ENCODE results near the gene TRIM47.

Gene TRIM47, protein sequence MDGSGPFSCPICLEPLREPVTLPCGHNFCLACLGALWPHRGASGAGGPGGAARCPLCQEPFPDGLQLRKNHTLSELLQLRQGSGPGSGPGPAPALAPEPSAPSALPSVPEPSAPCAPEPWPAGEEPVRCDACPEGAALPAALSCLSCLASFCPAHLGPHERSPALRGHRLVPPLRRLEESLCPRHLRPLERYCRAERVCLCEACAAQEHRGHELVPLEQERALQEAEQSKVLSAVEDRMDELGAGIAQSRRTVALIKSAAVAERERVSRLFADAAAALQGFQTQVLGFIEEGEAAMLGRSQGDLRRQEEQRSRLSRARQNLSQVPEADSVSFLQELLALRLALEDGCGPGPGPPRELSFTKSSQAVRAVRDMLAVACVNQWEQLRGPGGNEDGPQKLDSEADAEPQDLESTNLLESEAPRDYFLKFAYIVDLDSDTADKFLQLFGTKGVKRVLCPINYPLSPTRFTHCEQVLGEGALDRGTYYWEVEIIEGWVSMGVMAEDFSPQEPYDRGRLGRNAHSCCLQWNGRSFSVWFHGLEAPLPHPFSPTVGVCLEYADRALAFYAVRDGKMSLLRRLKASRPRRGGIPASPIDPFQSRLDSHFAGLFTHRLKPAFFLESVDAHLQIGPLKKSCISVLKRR

DNA sequence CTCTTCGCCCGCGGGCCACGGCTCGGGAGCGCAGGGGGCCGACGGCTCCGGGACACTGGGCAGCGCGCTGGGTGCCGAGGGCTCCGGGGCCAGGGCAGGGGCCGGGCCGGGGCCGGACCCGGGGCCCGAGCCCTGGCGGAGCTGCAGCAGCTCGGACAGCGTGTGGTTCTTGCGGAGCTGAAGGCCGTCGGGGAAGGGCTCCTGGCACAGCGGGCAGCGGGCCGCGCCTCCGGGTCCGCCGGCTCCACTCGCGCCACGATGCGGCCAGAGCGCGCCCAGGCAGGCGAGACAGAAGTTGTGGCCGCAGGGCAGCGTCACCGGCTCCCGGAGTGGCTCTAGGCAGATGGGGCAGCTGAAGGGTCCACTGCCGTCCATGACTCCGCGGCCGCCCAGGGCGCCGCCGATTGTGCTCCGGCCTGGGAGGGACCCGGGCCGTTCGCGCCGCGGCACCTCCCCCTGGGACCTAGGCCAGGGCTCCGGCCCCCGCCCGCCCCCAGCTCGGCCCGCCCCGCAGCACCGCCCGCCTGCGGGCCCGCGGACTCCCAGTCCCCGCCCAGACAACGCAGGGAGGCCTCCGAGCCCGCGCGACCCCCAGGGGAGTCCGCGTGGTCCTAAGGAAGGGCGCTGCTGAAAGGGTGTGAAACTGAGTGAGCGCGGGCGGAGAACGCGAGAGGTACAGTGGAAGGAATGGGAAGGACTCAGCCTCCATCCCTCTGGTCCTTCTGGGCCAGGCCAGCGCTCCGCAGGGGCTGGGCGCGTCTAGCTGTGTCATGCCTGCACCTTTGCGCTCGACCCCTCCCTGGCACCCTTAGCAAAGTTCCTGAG, at the start of gene TRIM47:
Gene TRIM47, minus strand, starts transcription at position 408 of the 825 bp plus-strand sequence. Its CDS starts 33 bp downstream, at position 375.
- in situ Hi-C loops (cut with MboI; ENCODE audit: low sequenced_read_pairs) = loop anchor here (25.0 kb wide), 1 partner anchor 91 kb away; the partner anchor contains the start of gene UNK

DNA sequence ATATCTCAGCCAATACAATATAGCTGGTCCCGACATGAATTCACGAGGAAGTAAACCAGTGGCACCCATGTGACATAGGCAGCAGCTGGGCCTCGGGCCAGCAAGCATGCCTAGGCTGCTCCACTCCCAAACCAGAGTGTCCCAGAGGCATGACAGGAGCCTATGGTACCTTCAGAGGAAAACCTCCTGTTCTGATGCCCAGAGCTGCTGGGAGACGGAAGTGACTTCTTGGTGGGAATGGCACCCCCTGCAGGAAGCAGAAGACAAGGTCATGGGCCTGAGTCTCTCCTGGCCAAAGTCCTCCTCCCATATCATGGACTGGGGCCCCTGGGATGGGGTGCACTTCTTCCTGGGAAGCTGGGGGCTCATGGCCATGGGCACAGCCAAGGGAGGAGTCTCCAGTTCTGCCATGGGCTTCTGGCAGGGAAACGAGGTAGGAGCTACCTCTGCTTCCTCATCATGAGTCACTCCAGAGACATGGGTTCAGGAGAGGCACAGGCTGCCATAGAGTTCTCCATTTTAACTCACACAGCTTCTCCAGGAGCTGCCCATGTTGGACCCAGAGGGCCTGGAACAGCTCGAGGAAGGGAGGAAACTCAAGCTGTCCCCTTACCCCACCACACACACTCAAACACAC, 49.0 kb upstream of the TRIM47 start:
- in situ Hi-C loops (cut with MboI; ENCODE audit: low sequenced_read_pairs) = no loop called here

DNA sequence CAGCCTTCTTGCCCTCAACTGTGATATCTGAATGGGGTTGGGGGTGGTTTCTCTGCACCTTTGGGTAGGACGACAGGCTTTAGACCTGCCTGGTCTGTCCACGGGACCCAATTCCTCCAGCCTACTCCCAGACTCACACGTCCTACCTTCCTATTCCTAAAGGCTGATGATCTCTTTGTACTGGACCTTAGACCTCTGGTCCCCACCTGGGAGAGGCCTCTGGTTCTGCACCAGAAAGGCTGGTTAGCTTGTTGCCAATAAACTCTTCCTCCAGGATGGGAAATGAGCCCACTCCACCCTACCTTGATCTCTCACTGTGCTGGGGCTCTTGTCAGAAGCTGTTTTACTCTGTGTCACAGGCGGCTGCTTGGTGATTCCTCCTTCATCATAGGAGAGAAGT, 48.1 kb upstream of the TRIM47 start:
- in situ Hi-C loops (cut with MboI; ENCODE audit: low sequenced_read_pairs) = no loop called here

DNA sequence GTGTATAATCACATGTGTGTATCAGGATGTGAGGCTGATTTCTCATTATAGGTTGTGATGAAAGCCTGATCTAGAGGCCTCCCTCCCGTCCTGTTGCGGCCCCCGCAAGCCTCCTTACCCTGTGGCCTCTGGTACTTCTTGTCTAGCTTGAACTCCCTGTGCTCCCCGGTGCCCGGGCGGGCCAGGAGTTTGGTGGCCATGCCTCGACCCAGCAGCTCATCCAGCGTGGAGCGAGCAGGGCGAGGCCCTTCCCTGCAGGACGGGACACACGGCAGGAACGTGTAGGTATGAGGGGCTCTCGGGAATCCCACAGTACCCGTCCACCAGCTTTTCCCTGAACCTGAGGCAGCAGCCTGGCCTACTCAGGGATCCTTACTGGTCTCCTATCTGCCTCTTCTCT, 47.5 kb upstream of the TRIM47 start:
- in situ Hi-C loops (cut with MboI; ENCODE audit: low sequenced_read_pairs) = no loop called here

DNA sequence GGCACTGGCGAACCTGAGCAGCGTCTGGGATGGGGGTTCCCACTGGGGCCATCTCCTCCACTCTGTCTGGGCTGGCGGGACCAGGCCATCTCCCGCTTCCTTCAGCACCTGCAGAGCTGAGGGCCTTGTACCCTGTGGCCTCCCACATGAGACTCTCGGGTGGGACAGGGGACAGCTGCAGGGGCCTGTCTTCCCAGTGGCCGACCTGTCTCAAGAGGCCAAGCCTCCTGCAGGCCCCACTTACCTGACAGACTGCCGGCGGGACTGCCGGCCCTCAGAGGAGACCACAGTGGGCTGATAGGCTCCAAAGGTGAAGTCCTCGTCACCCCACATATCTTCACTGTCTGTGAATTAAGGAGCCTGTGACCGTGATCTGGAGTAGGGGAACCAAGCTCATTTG, 46.7 kb upstream of the TRIM47 start:
- in situ Hi-C loops (cut with MboI; ENCODE audit: low sequenced_read_pairs) = no loop called here

DNA sequence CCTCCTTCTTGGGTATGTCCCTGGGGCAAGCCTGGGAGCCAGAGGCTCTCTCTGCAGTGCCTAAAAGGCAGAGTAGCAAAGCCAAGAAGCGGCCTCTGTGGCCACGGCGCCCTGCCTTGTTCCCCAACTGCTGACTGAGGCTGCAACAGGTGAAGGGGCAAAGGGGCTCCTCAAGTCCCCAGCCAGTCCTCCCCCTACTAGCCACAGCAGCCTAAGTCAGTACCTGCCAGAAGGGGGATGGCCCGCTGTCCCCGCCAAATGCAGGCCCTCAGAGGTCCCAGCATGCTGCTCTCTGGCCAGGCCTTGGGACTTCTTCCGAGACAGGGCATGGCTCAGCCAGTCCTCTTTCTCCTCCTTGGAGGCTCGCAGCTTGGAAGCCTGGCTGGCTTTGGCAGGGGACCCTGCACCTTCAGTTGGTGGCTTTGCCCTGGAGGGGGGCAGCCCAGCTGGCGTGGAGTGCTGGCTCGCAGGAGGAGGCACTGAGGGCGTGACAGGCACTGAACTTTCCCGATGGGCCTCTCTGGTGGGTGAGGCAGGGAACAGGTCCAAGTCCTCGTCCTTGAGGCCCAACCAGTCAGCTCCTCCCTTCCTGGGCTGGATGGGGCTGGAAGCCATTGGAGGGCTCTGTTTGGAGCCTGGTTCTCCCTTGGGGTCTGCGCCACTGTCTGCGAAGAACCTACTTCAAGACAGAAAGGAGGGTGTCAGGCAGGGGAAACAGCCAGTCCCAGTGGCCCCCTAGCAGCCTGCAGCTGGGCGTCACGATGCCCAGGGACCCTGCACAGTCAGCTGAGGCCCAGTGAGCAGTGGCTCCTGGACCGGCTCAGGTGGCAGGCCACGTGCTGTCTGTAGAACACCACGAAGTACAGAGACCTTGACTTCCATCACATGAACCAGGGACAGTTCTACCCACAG, 44.8 kb upstream of the TRIM47 start:
- in situ Hi-C loops (cut with MboI; ENCODE audit: low sequenced_read_pairs) = loop anchor here (25.0 kb wide), 1 partner anchor 364 kb away; no protein-coding TSS in a partner anchor

DNA sequence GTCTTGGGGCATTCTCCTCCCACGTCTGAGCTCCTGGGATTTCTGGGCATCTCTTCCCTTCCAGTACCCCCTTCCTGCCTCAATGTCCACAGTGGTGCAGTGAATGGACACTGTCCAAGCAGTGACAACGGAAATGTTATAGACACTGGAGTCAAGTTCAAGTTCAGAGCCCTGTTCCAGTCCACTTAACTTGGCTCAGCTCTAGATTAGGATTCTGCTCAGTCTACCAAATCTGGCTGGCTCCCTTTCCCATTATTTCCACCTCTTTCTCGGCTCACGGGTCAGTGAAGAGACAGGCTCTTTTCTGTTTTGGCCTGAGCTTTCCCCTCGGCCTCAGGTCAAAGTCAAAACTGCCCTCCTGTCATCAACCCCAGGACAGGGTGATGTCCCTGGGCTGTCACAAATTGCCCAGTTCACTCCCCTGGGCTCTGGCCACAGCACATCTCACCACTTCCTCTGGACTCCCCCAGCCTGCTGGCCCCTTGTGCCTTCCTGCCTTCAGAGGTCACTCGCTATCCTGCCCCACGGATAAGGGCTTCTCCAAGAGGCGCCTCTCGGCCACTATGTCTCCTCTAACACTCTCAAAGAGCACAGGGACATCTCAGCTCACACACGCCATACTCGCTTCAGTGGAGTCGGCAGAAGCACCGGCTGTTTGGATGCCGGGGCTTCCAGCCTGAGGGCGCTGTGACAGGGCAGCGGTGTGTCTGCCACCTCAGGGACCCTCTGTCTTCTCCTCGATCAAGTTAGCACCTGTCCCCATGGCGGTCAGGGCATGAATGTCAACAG, 44.0 kb upstream of the TRIM47 start:
- in situ Hi-C loops (cut with MboI; ENCODE audit: low sequenced_read_pairs) = loop anchor here (25.0 kb wide), 1 partner anchor 365 kb away; no protein-coding TSS in a partner anchor

DNA sequence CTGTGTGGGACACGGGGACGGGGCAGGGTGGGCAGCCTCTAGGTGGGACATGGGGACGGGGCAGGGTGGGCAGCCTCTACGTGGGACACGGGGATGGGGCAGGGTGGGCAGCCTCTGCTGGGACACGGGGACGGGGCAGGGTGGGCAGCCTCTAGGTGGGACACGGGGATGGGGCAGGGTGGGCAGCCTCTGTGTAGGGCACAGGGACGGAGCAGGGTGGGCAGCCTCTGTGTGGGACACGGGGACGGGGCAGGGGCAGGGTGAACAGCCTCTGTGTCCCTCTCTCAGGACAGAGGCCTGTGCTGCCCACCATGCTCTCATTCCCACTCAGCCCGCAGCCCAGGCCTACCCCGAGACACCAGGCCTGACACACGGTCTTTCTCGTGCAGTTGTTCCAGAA, 43.2 kb upstream of the TRIM47 start:
- in situ Hi-C loops (cut with MboI; ENCODE audit: low sequenced_read_pairs) = loop anchor here (25.0 kb wide), 1 partner anchor 366 kb away; no protein-coding TSS in a partner anchor

DNA sequence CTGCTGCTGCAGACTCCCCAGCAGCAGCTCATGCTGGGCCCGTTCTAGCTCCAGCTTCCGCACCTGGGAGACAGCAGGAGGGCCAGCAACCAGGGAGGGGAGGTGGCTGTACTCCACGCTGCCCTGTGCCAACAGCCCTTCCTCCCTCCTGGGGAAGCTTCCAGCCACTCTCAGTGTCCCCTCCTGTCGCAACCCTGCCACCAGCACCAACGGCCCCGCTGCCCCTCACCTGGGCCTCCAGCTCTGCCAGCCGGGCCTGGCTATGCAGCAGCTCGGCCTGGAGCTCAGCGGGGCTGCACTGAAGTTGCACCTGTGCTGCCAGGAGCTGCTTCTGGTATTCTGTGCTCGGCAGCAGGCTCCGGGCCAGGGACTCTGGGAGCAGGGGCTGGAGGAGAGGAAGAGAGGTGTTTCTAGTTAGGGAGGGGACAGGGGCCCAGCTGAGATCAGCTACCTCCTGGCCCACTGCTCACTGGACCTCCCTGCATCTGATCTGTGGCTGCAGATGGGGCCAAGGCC, 41.7 kb upstream of the TRIM47 start:
- in situ Hi-C loops (cut with MboI; ENCODE audit: low sequenced_read_pairs) = loop anchor here (25.0 kb wide), 1 partner anchor 367 kb away; no protein-coding TSS in a partner anchor

DNA sequence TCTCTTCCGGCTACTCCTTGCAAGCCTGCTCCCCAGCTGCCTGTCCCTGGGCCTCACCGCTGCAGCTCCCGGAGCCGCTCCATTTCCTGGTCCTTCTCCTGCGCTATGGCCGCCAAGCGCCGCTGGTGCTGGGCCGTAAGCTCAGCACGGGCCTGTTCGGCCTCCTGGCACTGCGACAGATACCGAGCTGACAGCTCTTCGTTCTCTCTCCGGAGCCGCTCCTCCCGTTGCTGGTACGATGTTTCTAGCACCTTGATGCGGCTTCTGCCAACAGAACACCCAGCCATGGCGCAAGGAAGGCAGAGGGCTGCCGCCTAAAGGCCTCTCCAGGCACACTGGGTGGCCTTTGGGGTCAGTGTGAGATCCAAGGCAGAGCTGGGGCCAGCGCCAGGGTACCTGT, 41.2 kb upstream of the TRIM47 start:
- in situ Hi-C loops (cut with MboI; ENCODE audit: low sequenced_read_pairs) = loop anchor here (5.0 to 25.0 kb wide), 2 partner anchors 88 to 368 kb away; no protein-coding TSS in a partner anchor

DNA sequence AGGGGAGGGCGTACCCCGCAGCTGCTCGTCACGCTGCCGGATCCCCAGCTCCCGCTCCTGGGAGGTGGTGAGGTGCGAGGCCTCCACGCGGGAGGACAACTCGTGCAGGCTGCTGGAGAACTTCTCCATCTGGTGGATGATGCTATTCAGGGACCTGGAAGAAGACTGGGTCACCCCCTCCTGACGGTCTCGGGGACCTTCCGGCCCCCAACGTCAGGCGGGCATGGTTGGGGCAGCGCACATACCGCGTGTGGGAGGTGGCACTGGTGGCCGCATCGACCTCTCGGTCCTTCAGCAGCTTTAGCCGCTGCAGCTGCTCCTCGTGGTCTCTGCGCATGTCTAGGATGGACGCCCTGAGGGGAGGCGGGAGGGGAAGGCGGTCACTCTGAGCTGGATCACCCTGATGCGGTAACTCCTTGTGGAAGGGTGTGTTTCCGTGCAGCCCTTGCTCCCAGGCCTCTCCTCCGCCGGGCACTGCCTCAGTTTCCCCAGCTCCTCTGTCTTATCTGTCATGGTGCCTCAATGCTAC, 39.6 kb upstream of the TRIM47 start:
- in situ Hi-C loops (cut with MboI; ENCODE audit: low sequenced_read_pairs) = loop anchor here (5.0 to 25.0 kb wide), 2 partner anchors 89 to 369 kb away; no protein-coding TSS in a partner anchor

DNA sequence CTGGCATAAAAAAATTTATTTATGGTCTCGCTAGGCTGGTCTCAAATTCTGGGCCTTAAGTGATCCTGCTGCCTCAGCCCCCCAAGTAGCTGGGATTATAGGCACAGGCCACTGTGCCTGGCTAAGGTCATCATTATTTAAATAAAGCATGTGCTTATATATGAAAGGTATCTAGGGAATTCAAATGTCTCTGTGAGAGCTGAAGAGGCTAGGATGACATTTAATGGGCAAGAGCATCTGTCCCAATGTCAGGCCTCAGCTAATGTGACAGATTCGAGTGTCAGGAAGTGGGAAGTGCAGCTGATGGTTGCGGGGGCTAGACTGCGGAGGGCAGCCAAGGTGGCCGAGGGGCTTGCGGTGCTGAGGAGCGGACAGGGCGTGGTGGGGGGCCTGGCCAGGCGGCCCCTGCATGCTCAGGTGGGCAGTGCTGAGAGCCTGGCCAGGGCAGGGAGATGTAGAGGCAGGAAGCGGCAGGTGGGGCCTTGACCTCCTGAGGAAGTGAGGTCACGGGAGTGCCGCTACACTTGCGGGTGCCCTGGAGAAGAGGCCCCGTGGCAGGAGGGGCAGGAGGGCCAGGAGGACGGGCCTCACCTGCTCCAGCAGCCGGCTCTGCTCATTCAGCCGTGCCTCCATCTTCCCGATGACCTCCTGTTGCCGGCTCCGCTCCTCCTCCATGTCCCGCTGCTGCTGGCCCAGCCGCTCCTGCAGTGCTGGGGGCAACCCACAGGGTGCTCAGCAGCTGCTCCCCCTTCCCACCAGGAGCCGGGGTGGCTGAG, 38.9 kb upstream of the TRIM47 start:
- in situ Hi-C loops (cut with MboI; ENCODE audit: low sequenced_read_pairs) = loop anchor here (5.0 to 25.0 kb wide), 2 partner anchors 90 to 370 kb away; no protein-coding TSS in a partner anchor

DNA sequence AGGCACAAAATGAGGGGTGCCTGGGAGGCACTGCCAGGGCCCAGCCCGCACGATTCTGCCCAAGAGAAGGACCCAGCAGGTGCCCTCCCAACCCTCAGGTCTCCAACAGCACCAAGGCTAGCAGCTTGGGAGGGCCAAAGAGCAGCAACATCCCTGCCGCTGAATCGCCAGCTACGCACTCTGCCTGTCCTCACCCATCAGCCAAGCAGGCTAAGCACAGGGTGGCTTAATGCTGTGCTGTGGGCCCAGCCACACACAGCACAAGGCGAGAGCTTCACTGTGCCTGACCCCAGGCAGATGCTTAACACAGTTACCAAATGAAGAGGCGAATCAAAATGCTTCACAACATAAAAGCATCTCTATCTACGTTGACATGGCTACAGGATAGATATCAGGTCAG, 36.9 kb upstream of the TRIM47 start:
- in situ Hi-C loops (cut with MboI; ENCODE audit: low sequenced_read_pairs) = loop anchor here (5.0 to 25.0 kb wide), 2 partner anchors 92 to 372 kb away; no protein-coding TSS in a partner anchor

DNA sequence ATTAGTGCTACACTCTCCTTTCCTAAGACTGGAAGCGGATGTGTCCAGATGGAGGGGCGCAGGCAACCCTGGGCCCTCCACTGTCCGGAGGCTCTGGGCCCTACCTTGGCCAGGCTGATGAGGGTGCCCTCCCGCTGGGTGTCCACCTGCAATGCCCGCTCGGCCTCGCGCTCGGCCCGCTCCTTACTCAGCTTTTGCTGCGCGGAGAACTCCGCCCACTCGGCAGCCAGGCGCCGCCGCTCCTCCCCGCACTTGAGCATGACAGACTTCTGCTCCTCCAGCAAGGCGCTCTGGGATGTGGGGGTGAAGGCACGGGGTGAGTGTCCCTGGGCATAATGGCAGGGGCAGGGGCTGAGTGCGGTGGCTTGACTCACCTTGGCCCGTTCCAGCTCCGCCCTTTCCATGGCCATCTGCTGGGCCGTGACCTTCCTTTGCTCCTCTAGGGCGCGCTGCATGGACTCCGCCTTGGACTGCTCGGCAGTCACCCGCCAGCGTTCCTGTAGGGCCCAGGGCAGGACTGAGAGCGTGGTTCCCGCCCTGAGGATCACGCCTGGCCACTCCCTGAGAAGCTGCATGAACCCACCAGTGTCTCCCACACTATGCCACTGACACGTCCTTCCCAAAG, 36.4 kb upstream of the TRIM47 start:
- in situ Hi-C loops (cut with MboI; ENCODE audit: low sequenced_read_pairs) = loop anchor here (5.0 to 25.0 kb wide), 2 partner anchors 93 to 373 kb away; no protein-coding TSS in a partner anchor

DNA sequence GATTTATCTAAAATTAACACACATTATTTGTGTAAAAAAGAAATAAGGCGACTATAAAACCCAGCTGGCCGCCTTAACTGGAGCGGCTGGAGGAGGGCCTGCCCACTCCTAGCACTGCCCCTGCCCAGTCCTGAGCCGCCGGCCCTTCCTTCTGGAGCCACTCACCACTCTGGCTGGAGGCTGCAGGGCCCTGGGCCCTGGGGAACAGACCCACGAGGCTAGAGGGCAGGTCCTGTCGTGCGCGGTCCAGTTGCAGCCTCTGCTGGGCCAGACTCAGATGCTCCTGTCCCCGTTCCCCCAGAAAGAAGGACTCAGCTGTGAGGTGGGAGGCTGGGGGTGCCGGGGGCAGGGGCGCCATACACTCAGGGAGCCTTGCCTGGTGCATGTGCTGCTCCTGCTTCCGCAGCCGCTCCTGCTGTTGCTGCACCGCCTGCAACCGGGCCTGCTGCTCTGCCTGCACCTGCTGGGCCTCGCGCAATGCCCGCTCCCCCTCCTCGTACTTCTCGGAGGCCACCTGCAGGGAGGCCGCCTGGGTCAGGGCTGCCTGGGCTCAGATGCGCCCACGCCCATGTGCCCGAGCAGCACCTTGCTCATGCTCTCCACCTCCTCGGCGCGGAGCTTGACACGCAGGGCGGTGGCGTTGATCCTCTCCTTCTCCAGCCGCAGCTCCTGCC, 35.3 kb upstream of the TRIM47 start:
- in situ Hi-C loops (cut with MboI; ENCODE audit: low sequenced_read_pairs) = loop anchor here (25.0 kb wide), 1 partner anchor 374 kb away; no protein-coding TSS in a partner anchor

DNA sequence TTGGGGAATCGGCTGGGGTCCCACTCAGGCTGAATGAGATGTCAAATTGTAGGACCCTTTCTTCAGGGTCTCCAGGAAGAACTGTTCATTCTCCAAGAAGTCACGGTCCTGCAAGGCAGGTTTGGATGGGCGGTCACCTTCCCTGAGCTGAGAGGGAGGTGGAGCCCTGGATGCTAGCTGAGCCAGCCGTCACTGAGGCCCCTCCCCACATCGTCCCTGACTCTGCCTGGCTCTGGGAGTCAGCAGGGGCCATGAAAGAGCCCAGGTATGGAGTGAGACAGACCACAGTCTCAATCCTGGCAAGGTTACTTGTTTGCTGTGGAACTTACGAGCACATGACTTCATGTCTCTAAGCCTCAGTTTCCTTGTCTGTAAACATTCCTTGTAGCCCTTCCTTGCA, 32.3 kb upstream of the TRIM47 start:
- in situ Hi-C loops (cut with MboI; ENCODE audit: low sequenced_read_pairs) = loop anchor here (25.0 kb wide), 1 partner anchor 377 kb away; no protein-coding TSS in a partner anchor

Data from HL-60/S4 treated with retinoic acid at 250 ng/mL for 4 days and 3 days (cell line).